Aorta (tissue), 5 donors: Measurements from ENCODE around the gene TMEM156. TPM values are rescaled to one million over a fixed set of nuclear protein-coding genes. Genes with fewer than 3 reads are reported as not detected.
"Not testable (repeated sequence)": the region's sequence is repeated elsewhere in the genome, so short reads cannot be mapped to it uniquely, and the experiment has no call there.

Experiments used
- ATAC-seq: fragments of 200-7000 bp; cut with Tn5 transposase; one replicate; pipeline ENCODE4 v1.9.1; 2022; ENCODE audit warnings: moderate library complexity; ENCODE audit not compliant: low FRiP score
- DNase-seq, 2 donors: peaks; one replicate each; pipeline ENCODE4 v3.0.0-alpha.2; 2020
- H3K27ac ChIP-seq, 2 donors: one replicate each; pipeline ENCODE4 v1.5.1; 2013; ENCODE audit warnings: low read length in 2 of 2, mild to moderate bottlenecking in 2 of 2, moderate library complexity in 2 of 2, control low read depth in 1 of 2, inconsistent platforms in 1 of 2, low read depth in 1 of 2
- H3K27me3 ChIP-seq, 2 donors: one replicate each; pipeline ENCODE4 v1.6.1; 2013; ENCODE audit warnings: control low read depth in 1 of 2, low read length in 1 of 2, mild to moderate bottlenecking in 1 of 2, moderate library complexity in 1 of 2; ENCODE audit not compliant: insufficient read depth in 2 of 2, control insufficient read depth in 1 of 2
- H3K36me3 ChIP-seq, 2 donors: one replicate each; pipeline ENCODE4 v1.6.1; 2013; ENCODE audit warnings: control low read depth in 1 of 2, low read length in 1 of 2, mild to moderate bottlenecking in 1 of 2; ENCODE audit not compliant: insufficient read depth in 2 of 2, control insufficient read depth in 1 of 2
- H3K4me1 ChIP-seq, 2 donors: one replicate each; pipeline ENCODE4 v1.6.1; 2013; ENCODE audit warnings: low read length in 2 of 2, control low read depth in 1 of 2, mild to moderate bottlenecking in 1 of 2, moderate library complexity in 1 of 2; ENCODE audit not compliant: insufficient read depth in 2 of 2, control insufficient read depth in 1 of 2
- H3K4me3 ChIP-seq, 2 donors: one replicate each; pipeline ENCODE4 v1.5.1; 2013; ENCODE audit warnings: low read length in 2 of 2, control low read depth in 1 of 2, mild to moderate bottlenecking in 1 of 2
- H3K9me3 ChIP-seq: one replicate; pipeline ENCODE4 v1.6.1; 2013; ENCODE audit warnings: mild to moderate bottlenecking, low read length; ENCODE audit not compliant: control insufficient read depth
- WGBS, 2 donors: extraction: QIAGEN DNeasy Blood & Tissue Kit; methylation state at CpG; one replicate each; pipeline ENCODE4 v1.1.7; 2013; 5-methylcytosine and 5-hydroxymethylcytosine counted together
- intact Hi-C, 2 donors: fragments of 100-400 bp; cut with DNase I; formaldehyde crosslinking; loops; one replicate each; pipeline versions ENCODE4 v1.14.2 to v1.15.0; 2022
- polyA plus RNA-seq, 2 donors: library from polyadenylated mRNA; stranded (reverse); fragments of 200-250 nt; gene quantifications; one replicate each; pipeline ENCODE4 v1.2.3, GENCODE V29; 2013
- total RNA-seq, 2 donors: library from RNA; stranded (reverse); fragmentation: NEBNext Ultra II Directional; extraction: Animal tissue kit (Norgen Biotek cat#: 25700); gene quantifications; one replicate each; pipeline ENCODE4 v1.2.1, GENCODE V29; 2021
- donor health status: healthy with polysubstance abuse.
- donor health status: Bipolar disorder and iron deficiency.
- donor health status: DM: no; HTN: no; CAD: no.
- donor health status: DM: no; HTN: no; CAD: no.
- donor health status: DM: yes; HTN: yes; CAD: no.

Gene TMEM156
- total and polyA plus RNA-seq, 4 donors: 0.05 to 0.52 (median 0.27) TPM

DNA sequence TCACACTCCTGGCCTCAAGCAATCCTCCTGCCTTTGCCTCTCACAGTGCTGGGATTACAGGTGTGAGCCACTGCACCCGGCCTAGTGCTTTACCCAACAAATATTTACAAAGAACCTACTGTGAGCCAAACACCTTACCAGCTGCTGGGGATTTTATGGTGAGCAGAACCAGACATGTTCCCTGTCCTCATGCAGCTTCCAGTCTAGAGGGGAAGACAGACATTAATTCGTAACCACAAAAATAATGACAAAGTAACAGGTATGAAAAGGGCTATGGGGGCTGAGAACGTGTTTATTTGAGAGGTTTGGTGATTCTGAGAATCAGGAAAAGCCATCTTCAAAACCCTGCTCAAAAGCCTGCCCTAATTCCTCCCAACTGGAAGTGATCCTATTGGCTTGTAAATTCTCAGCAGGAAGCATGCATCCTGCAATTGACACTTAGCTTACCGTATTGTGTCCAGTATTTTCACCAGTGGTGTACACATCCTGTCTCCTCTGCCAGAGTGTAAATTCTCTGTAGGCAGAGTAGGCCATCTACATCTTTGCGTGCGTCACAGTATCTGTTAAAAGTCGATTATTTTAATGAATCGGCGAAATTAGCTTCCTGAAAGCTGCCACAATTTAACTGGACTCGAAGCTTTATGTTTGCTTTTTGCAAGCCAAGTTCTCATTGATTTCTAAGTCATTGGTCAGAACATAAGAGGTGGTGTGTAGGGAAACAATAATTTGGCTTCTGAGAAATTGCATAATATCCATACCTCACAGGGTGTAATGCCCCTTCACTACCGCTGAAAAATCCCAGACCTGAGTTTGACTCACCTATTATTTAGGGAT is 67.0 kb downstream of the TMEM156 start:
- intact Hi-C loops: no loop called here
- Histone ChIP-seq H3K27ac (no peak overlapping the region), H3K9me3 (no peaks in the 10 kb centered on the region), H3K36me3 (no peaks in the 10 kb centered on the region), H3K27me3 (no peaks in the 10 kb centered on the region), H3K4me3 (no peak overlapping the region), H3K4me1 (no peaks in the 10 kb centered on the region)
- DNase-seq (no peak), ATAC-seq (no peak)
- 85 to 88% methylated on average over 11 of the region's 11 CpGs for WGBS, 2 donors

GRCh38 chr4:38959248-38959647 is 73.0 kb downstream of the TMEM156 start:
- H3K4me3 ChIP-seq, H3K27me3 ChIP-seq, intact Hi-C loops, H3K9me3 ChIP-seq, ATAC-seq, H3K27ac ChIP-seq, DNase-seq, H3K36me3 ChIP-seq, H3K4me1 ChIP-seq: not testable (repeated sequence)
- 86 to 90% methylated on average over 5 of the region's 5 CpGs for WGBS, 2 donors

GRCh38 chr4:38958453-38959190 is 73.6 kb downstream of the TMEM156 start:
- WGBS, 2 donors: 86 to 89% methylated on average over 4 of the region's 4 CpGs

DNA sequence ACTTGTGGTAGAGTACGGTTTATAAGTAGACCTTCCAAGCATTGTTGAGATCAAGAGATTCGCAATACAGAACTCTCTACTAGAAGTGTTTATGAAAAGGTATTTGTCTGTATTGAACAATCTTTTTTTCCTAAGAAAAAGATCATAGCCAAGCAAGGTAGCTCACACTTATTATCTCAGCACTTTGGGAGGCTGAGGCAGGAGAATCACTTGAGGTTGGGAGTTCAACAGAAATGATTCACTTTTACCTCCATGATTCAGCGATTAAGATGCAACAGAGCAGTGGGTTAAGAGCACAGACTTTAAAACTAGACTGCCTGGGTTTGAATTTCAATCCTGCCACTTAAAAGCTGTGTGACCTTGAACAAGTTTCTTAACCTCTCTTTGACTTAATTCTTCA is 74.3 kb downstream of the TMEM156 start:
- ATAC-seq (no peak), DNase-seq (no peak)
- no peaks in the 10 kb centered on the region for H3K36me3 ChIP-seq
- H3K27ac ChIP-seq: no peak overlapping the region
- intact Hi-C loops: no loop called here
- H3K4me3 ChIP-seq: no peak overlapping the region
- WGBS, 2 donors: 95 to 97% methylated on average over 3 of the region's 3 CpGs
- no peaks in the 10 kb centered on the region for H3K4me1 ChIP-seq
- no peaks in the 10 kb centered on the region for H3K27me3 ChIP-seq
- no peaks in the 10 kb centered on the region for H3K9me3 ChIP-seq

More at GRCh38 chr4:38958453-38959190, 73.6 kb downstream of the TMEM156 start:
- no peaks in the 10 kb centered on the region for H3K4me1 ChIP-seq
- H3K27me3 ChIP-seq: no peaks in the 10 kb centered on the region
- no peak for DNase-seq
- ATAC-seq: no peak
- H3K36me3 ChIP-seq: no peaks in the 10 kb centered on the region
- H3K4me3 ChIP-seq: no peak overlapping the region
- intact Hi-C loops: no loop called here
- no peak overlapping the region for H3K27ac ChIP-seq
- H3K9me3 ChIP-seq: no peaks in the 10 kb centered on the region

GRCh38 chr4:38957261-38957815 is 74.9 kb downstream of the TMEM156 start:
- H3K27me3 ChIP-seq: no peaks in the 10 kb centered on the region
- intact Hi-C loops: no loop called here
- no peak overlapping the region for H3K27ac ChIP-seq
- H3K4me1 ChIP-seq: no peaks in the 10 kb centered on the region
- H3K4me3 ChIP-seq: no peak overlapping the region
- no peaks in the 10 kb centered on the region for H3K9me3 ChIP-seq
- H3K36me3 ChIP-seq: no peaks in the 10 kb centered on the region
- DNase-seq (no peak), ATAC-seq (no peak)
- 56 to 58% methylated on average over 5 of the region's 5 CpGs for WGBS, 2 donors

- H3K9me3 ChIP-seq: no peaks in the 10 kb centered on the region
- H3K27me3 ChIP-seq: no peaks in the 10 kb centered on the region
- no peaks in the 10 kb centered on the region for H3K36me3 ChIP-seq
- intact Hi-C loops: no loop called here
- no peak overlapping the region for H3K27ac ChIP-seq
- 86 to 87% methylated on average over 4 of the region's 4 CpGs for WGBS, 2 donors
- no peak overlapping the region for H3K4me3 ChIP-seq
- H3K4me1 ChIP-seq: no peaks in the 10 kb centered on the region
- ATAC-seq (no peak), DNase-seq (no peak)
Observed at GRCh38 chr4:38955957-38956356, 76.3 kb downstream of the TMEM156 start.

- H3K27me3 ChIP-seq: no peaks in the 10 kb centered on the region
- ATAC-seq: no peak
- H3K9me3 ChIP-seq: no peaks in the 10 kb centered on the region
- intact Hi-C loops: no loop called here
- H3K27ac ChIP-seq: no peak overlapping the region
- no peak for DNase-seq
- H3K4me3 ChIP-seq: no peak overlapping the region
- no peaks in the 10 kb centered on the region for H3K4me1 ChIP-seq
- no peaks in the 10 kb centered on the region for H3K36me3 ChIP-seq
Observed at GRCh38 chr4:38954727-38955126, 77.5 kb downstream of the TMEM156 start.

DNA sequence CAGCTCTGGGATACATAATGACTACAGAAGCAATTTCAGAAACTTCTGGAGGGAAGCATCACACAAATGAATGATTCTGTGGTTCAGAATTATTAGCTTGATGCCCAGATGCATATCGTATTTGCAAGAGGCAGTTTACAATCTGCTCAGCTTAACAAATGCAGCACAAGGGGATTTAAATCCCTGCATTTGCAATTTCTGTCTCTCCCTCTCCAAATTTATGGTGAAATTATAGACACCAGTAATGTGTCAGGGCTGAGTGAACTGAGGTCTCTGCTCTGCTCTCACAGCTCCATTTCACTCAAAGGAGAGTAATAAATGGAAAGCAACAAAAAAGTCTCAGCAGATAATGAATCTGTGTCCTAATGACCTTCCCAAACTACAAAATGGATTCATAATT is 80.2 kb downstream of the TMEM156 start:
- no peak overlapping the region for H3K27ac ChIP-seq
- DNase-seq: no peak
- no peak for ATAC-seq
- H3K36me3 ChIP-seq: no peaks in the 10 kb centered on the region
- H3K27me3 ChIP-seq: no peaks in the 10 kb centered on the region
- H3K9me3 ChIP-seq: no peaks in the 10 kb centered on the region
- intact Hi-C loops: no loop called here
- no peak overlapping the region for H3K4me3 ChIP-seq
- WGBS, 2 donors: 22 to 56% methylated on average over 1 of the region's 1 CpG
- no peaks in the 10 kb centered on the region for H3K4me1 ChIP-seq
